ENCODE measurements around the gene COPS7A.

COPS7A gene

GRCh38 chr12:6752921-6753771 is 29.3 kb downstream of the COPS7A start, which contains the start of gene MLF2 (continued):
- TF ChIP-seq ZNF518A (tag by site-specific recombination; conservative IDR thresholded peaks at IDR 0.05; ENCODE audit: low read depth) = peak; percentile 36
- no peak for TF ChIP-seq ZSCAN4 (tag by site-specific recombination; IDR thresholded peaks at IDR 0.05)
- no peak for TF ChIP-seq ZNF404 (tag by site-specific recombination; IDR thresholded peaks at IDR 0.05)
- TF ChIP-seq ZNF133 (tag by site-specific recombination; IDR thresholded peaks at IDR 0.05) = no peak
- peak; percentile 93 for TF ChIP-seq GLIS1 (tag by site-specific recombination; IDR thresholded peaks at IDR 0.05)
- peak; percentile 89 for TF ChIP-seq TRIM28 (IDR thresholded peaks at IDR 0.05; ENCODE audit: borderline replicate concordance, low read length)
- TF ChIP-seq EGR2 (tag by site-specific recombination; IDR thresholded peaks at IDR 0.05; ENCODE audit: low read depth) = peak; percentile 77
- TF ChIP-seq PRDM1 (tag by site-specific recombination; IDR thresholded peaks at IDR 0.05) = no peak
- peak; percentile 80 for TF ChIP-seq ZNF449 (tag by site-specific recombination; IDR thresholded peaks at IDR 0.05)
- no peak for TF ChIP-seq FEZF1 (tag by site-specific recombination; IDR thresholded peaks at IDR 0.05)
- TF ChIP-seq SP7 (tag by site-specific recombination; IDR thresholded peaks at IDR 0.05) = peak; percentile 90
- TF ChIP-seq KLF16 (tag by site-specific recombination; IDR thresholded peaks at IDR 0.05) = peak; percentile 67
- TF ChIP-seq TSHZ1 (tag by site-specific recombination; IDR thresholded peaks at IDR 0.05; ENCODE audit: borderline replicate concordance) = 0 out of 2 replicates have a peak, but pooled peaks have one; percentile 21
- no peak for TF ChIP-seq ZNF548 (tag by site-specific recombination; IDR thresholded peaks at IDR 0.05)
- TF ChIP-seq OVOL3 (tag by site-specific recombination; IDR thresholded peaks at IDR 0.05) = 0 out of 2 replicates have a peak, but pooled peaks have one; percentile 43
- peak; percentile 66 for TF ChIP-seq ZNF2 (tag by site-specific recombination; IDR thresholded peaks at IDR 0.05)
- TF ChIP-seq ZNF549 (tag by site-specific recombination; IDR thresholded peaks at IDR 0.05) = no peak
- 0 out of 2 replicates have a peak, but pooled peaks have one; percentile 15 for TF ChIP-seq ZBTB1 (tag by site-specific recombination; IDR thresholded peaks at IDR 0.05)
- TF ChIP-seq PBX3 (CRISPR knock-in tag; IDR thresholded peaks at IDR 0.05) = 0 out of 2 replicates have a peak, but pooled peaks have one; percentile 76
- peak; percentile 77 for TF ChIP-seq WT1 (tag by site-specific recombination; IDR thresholded peaks at IDR 0.05)
- TF ChIP-seq ZNF341 (tag by site-specific recombination; IDR thresholded peaks at IDR 0.05; ENCODE audit: low read depth) = peak; percentile 60
- peak; percentile 90 for TF ChIP-seq ZIC2 (tag by site-specific recombination; IDR thresholded peaks at IDR 0.05)
- TF ChIP-seq ZSCAN30 (tag by site-specific recombination; IDR thresholded peaks at IDR 0.05) = peak; percentile 26; the same call in 1 of the 2 replicates
- TF ChIP-seq HOXD13 (CRISPR knock-in tag; IDR thresholded peaks at IDR 0.05; ENCODE audit: borderline replicate concordance) = no peak
- peak; percentile 87 for TF ChIP-seq ZBTB20 (tag by site-specific recombination; IDR thresholded peaks at IDR 0.05)
- peak; percentile 20; the same call in 1 of the 2 replicates for TF ChIP-seq ZFP69B (tag by site-specific recombination; IDR thresholded peaks at IDR 0.05)
- peak; percentile 89 for TF ChIP-seq IKZF3 (tag by site-specific recombination; IDR thresholded peaks at IDR 0.05)
- peak; percentile 93 for TF ChIP-seq ZNF335 (tag by site-specific recombination; conservative IDR thresholded peaks at IDR 0.05)
